RWPE1 (cell line): Measurements from ENCODE around the gene SPTBN1.
"Not testable (repeated sequence)": the region's sequence is repeated elsewhere in the genome, so short reads cannot be mapped to it uniquely, and the experiment has no call there.

Experiments
- CTCF ChIA-PET: fragments of 350-600 bp; sonication (Branson Sonifier 250); formaldehyde crosslinking; extraction: SDS; loops from one replicate; lab custom pipeline; 2021; lab: Yijun Ruan, JAX
- POLR2A ChIA-PET: fragments of 400-600 bp; formaldehyde crosslinking; extraction: SDS; loops from one replicate; lab custom pipeline; 2020; ENCODE audit warnings: antibody characterized with exemption; ENCODE audit not compliant: low non-redundant PET; lab: Yijun Ruan, JAX
- DNase-seq: peaks from one replicate; pipeline ENCODE4 v3.0.0; 2012; ENCODE audit warnings: low spot score
- H3K27ac ChIP-seq: fragments of 450-650 bp; 2 replicates; pipeline ENCODE4 v1.5.1; 2017
- CTCF ChIP-seq: fragments of 450-650 bp; conservative IDR thresholded peaks from 2 replicates; pipeline ENCODE4 v1.5.1; 2017; ENCODE audit warnings: low read depth, mild to moderate bottlenecking

Gene SPTBN1

GRCh38 chr2:54504866-54505265, 48.7 kb downstream of the SPTBN1 start:
- CTCF ChIA-PET = interaction anchor here (0.7 to 1.4 kb wide), 2 partner anchors 20 to 398 kb away, joined by 4 read pairs; no protein-coding TSS in a partner anchor

GRCh38 chr2:54508541-54508940, 52.4 kb downstream of the SPTBN1 start:
- H3K27ac ChIP-seq = no peak overlapping the region
- DNase-seq = no peak
- CTCF ChIA-PET = interaction anchor here (0.5 to 1.3 kb wide), 2 partner anchors 196 to 493 kb away, joined by 3 to 4 read pairs; no protein-coding TSS in a partner anchor
- no peak for TF ChIP-seq CTCF
- POLR2A ChIA-PET = no interaction called here

More at GRCh38 chr2:54504866-54505265, 48.7 kb downstream of the SPTBN1 start:
- POLR2A ChIA-PET = no interaction called here
- TF ChIP-seq CTCF = no peak
- no peak overlapping the region for H3K27ac ChIP-seq
- no peak for DNase-seq

- CTCF ChIA-PET = interaction anchor here (0.6 to 1.3 kb wide), 2 partner anchors 177 to 195 kb away, joined by 4 to 5 read pairs; no protein-coding TSS in a partner anchor
- DNase-seq, H3K27ac ChIP-seq, POLR2A ChIA-PET: not testable (repeated sequence)
These were observed 52.9 kb downstream of the SPTBN1 start for GRCh38 chr2:54509043-54509442.

- no peak for DNase-seq
- TF ChIP-seq CTCF = no peak
- ChIA-PET CTCF (interaction anchor here (0.6 kb wide), 1 partner anchor 12 kb away, joined by 4 read pairs; no protein-coding TSS in a partner anchor), POLR2A (no interaction called here)
- H3K27ac ChIP-seq = no peak overlapping the region
These were observed 54.8 kb downstream of the SPTBN1 start for GRCh38 chr2:54510916-54511315.

- CTCF ChIA-PET = interaction anchor here (0.6 to 1.1 kb wide), 2 partner anchors 77 to 327 kb away, joined by 3 to 4 read pairs; no protein-coding TSS in a partner anchor
These were observed 56.1 kb downstream of the SPTBN1 start for GRCh38 chr2:54512183-54512582.

GRCh38 chr2:54512663-54513362, 56.7 kb downstream of the SPTBN1 start:
- TF ChIP-seq CTCF = no peak
- no peak for DNase-seq
- ChIA-PET POLR2A (no interaction called here), CTCF (interaction anchor here (0.5 to 0.9 kb wide), 3 partner anchors 11 to 192 kb away, joined by 3 to 5 read pairs (median 4); no protein-coding TSS in a partner anchor)
- no peak overlapping the region for H3K27ac ChIP-seq

More at GRCh38 chr2:54512183-54512582, 56.1 kb downstream of the SPTBN1 start:
- no peak overlapping the region for H3K27ac ChIP-seq
- DNase-seq = no peak
- TF ChIP-seq CTCF = no peak
- POLR2A ChIA-PET = no interaction called here

GRCh38 chr2:54513363-54513715, 57.2 kb downstream of the SPTBN1 start:
- no peak for DNase-seq
- POLR2A ChIA-PET = no interaction called here
- TF ChIP-seq CTCF = no peak
- H3K27ac ChIP-seq = no peak overlapping the region
- CTCF ChIA-PET = interaction anchor here (0.7 to 0.9 kb wide), 3 partner anchors 11 to 543 kb away, joined by 3 to 5 read pairs (median 3); partner anchors contain the start of gene PSME4
